KG1 (cell line): ENCODE results near the gene ARHGAP28.

ENCODE experiments used
- DNase-seq: peaks from one replicate; lab custom pipeline; 2025; lab: John Stamatoyannopoulos, UW

ARHGAP28 gene

GRCh38 chr18:6874315-6874714 is 144.8 kb downstream of the ARHGAP28 start:
- no peak for DNase-seq

GRCh38 chr18:6875749-6876148 is 146.2 kb downstream of the ARHGAP28 start:
- no peak for DNase-seq

- DNase-seq: no peak
Measured at GRCh38 chr18:6876641-6877041, 147.1 kb downstream of the ARHGAP28 start.

GRCh38 chr18:6877288-6877687 is 147.8 kb downstream of the ARHGAP28 start:
- no peak for DNase-seq

GRCh38 chr18:6878556-6879297 is 149.2 kb downstream of the ARHGAP28 start:
- DNase-seq: no peak

- no peak for DNase-seq
Measured at GRCh38 chr18:6879508-6880195, 150.1 kb downstream of the ARHGAP28 start.

- no peak for DNase-seq
Measured at GRCh38 chr18:6881034-6881820, 151.7 kb downstream of the ARHGAP28 start.

GRCh38 chr18:6882401-6882800 is 152.9 kb downstream of the ARHGAP28 start:
- no peak for DNase-seq

GRCh38 chr18:6885006-6885481 is 155.5 kb downstream of the ARHGAP28 start:
- DNase-seq: no peak

GRCh38 chr18:6885992-6886796 is 156.7 kb downstream of the ARHGAP28 start:
- no peak for DNase-seq

GRCh38 chr18:6886797-6887330 is 157.3 kb downstream of the ARHGAP28 start:
- DNase-seq: no peak

GRCh38 chr18:6891788-6892187 is 162.3 kb downstream of the ARHGAP28 start:
- no peak for DNase-seq

GRCh38 chr18:6901286-6901926 is 171.9 kb downstream of the ARHGAP28 start:
- DNase-seq: no peak

- no peak for DNase-seq
Measured at GRCh38 chr18:6917072-6917471, 187.6 kb downstream of the ARHGAP28 start.

- DNase-seq: peak; percentile 43
Measured at GRCh38 chr18:6920099-6920955, 190.8 kb downstream of the ARHGAP28 start.

- no peak for DNase-seq
Measured at GRCh38 chr18:6921571-6921970, 192.1 kb downstream of the ARHGAP28 start.

- DNase-seq: no peak
Measured at GRCh38 chr18:6923220-6923619, 193.7 kb downstream of the ARHGAP28 start.

- no peak for DNase-seq
Measured at GRCh38 chr18:6927153-6927552, 197.6 kb downstream of the ARHGAP28 start.

GRCh38 chr18:6928359-6928758 is 198.8 kb downstream of the ARHGAP28 start:
- DNase-seq: no peak
